ENCODE data around the gene KLF13.

DNA sequence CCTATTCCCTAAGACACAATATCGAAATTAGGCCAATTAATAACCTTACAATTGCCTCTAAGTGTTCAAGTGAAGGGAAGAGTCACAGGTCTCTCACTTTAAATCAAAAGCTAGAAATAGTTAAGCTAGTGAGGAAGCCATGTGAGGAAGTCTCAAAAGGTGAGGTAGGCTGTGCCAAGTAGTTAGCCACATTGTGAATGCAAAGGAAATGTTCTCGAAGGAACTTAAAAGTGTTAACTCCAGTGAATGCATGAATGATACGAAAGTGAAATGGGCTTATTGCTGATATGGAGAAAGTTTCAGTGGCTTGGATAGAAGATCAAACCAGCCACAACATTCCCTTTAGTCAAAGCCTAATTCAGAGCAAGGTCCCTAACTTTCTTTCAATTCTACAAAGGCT, 59.1 kb downstream of the KLF13 start:
- TF ChIP-seq, protein P1, sequence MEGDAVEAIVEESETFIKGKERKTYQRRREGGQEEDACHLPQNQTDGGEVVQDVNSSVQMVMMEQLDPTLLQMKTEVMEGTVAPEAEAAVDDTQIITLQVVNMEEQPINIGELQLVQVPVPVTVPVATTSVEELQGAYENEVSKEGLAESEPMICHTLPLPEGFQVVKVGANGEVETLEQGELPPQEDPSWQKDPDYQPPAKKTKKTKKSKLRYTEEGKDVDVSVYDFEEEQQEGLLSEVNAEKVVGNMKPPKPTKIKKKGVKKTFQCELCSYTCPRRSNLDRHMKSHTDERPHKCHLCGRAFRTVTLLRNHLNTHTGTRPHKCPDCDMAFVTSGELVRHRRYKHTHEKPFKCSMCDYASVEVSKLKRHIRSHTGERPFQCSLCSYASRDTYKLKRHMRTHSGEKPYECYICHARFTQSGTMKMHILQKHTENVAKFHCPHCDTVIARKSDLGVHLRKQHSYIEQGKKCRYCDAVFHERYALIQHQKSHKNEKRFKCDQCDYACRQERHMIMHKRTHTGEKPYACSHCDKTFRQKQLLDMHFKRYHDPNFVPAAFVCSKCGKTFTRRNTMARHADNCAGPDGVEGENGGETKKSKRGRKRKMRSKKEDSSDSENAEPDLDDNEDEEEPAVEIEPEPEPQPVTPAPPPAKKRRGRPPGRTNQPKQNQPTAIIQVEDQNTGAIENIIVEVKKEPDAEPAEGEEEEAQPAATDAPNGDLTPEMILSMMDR (IDR thresholded peaks at IDR 0.05; ENCODE audit: low read length), result no peak
- TF ChIP-seq EZH2phosphoT487 (IDR thresholded peaks at IDR 0.05; ENCODE audit: low read length) (no peak), EZH2 (optimal IDR thresholded peaks at IDR 0.05; ENCODE audit: low read depth, low read length) (no peak)
